Neural cell (in vitro differentiated cells): ENCODE measurements around the gene PUS10. TPM values are rescaled to one million over a fixed set of nuclear protein-coding genes. Genes with fewer than 3 reads are reported as not detected.

Source experiments
- H2AFZ ChIP-seq: fragments of 200-600, 300-800 bp; sonication (generic), shearing (Covaris generic); 2 replicates; pipeline ENCODE4 v1.6.0; 2014; ENCODE audit warnings: low read depth, mild to moderate bottlenecking, antibody characterized with exemption, low read length, moderate library complexity
- H3F3A ChIP-seq: fragments of 200-600 bp; shearing (Covaris generic); 2 replicates; pipeline ENCODE4 v1.6.1; 2016; ENCODE audit warnings: mild to moderate bottlenecking, moderate library complexity, mixed read lengths, antibody characterized with exemption, low read length; ENCODE audit not compliant: insufficient read depth, poor library complexity, severe bottlenecking
- H3K27ac ChIP-seq: fragments of 200-600, 300-800 bp; sonication (generic), shearing (Covaris generic); 2 replicates; pipeline ENCODE4 v1.5.1; 2014; ENCODE audit warnings: mild to moderate bottlenecking, low read length, moderate library complexity
- H3K27me3 ChIP-seq: fragments of 300-800, 200-600 bp; sonication (generic), shearing (Covaris generic); 2 replicates; pipeline ENCODE4 v1.6.0; 2014; ENCODE audit warnings: mild to moderate bottlenecking, low read depth, low read length, moderate library complexity; ENCODE audit not compliant: insufficient read depth
- H3K36me3 ChIP-seq: fragments of 300-800, 200-600 bp; sonication (generic), shearing (Covaris generic); 2 replicates; pipeline ENCODE4 v1.5.1; 2014; ENCODE audit warnings: mild to moderate bottlenecking, antibody characterized with exemption, low read length, moderate library complexity; ENCODE audit not compliant: insufficient read depth
- H3K4me2 ChIP-seq: fragments of 300-800, 200-600 bp; sonication (generic), shearing (Covaris generic); 2 replicates; pipeline ENCODE4 v1.6.0; 2014; ENCODE audit warnings: mild to moderate bottlenecking, low read length
- H3K4me3 ChIP-seq: fragments of 300-800, 200-600 bp; sonication (generic), shearing (Covaris generic); 2 replicates; pipeline ENCODE4 v1.5.1; 2014; ENCODE audit warnings: mild to moderate bottlenecking, low read length, moderate library complexity
- H3K79me2 ChIP-seq: fragments of 200-600 bp; shearing (Covaris generic); replicated peaks from 2 replicates; pipeline ENCODE4 v1.6.0; 2014; ENCODE audit warnings: mild to moderate bottlenecking, low read length, moderate library complexity; ENCODE audit not compliant: insufficient read depth
- H3K9ac ChIP-seq: fragments of 300-800, 200-600 bp; sonication (generic), shearing (Covaris generic); 2 replicates; pipeline ENCODE4 v1.6.1; 2016; ENCODE audit warnings: mild to moderate bottlenecking, low read length, mixed read lengths
- H3K9me2 ChIP-seq: fragments of 200-600 bp; shearing (Covaris generic); 2 replicates; pipeline ENCODE4 v1.6.1; 2016; ENCODE audit warnings: mild to moderate bottlenecking, low read length, mixed read lengths; ENCODE audit not compliant: insufficient read depth
- H3K9me3 ChIP-seq: fragments of 200-600, 300-800 bp; sonication (generic), shearing (Covaris generic); 2 replicates; pipeline ENCODE4 v1.6.1; 2016; ENCODE audit warnings: mild to moderate bottlenecking, mixed run types, low read length, moderate library complexity, mixed read lengths
- H4K20me1 ChIP-seq: fragments of 200-600 bp; shearing (Covaris generic); 2 replicates; pipeline ENCODE4 v1.6.1; 2016; ENCODE audit warnings: mild to moderate bottlenecking, mixed run types; ENCODE audit not compliant: insufficient read depth
- CTCF ChIP-seq: fragments of 450-650 bp; IDR thresholded peaks from 2 replicates; pipeline ENCODE4 v1.5.1; 2014; ENCODE audit warnings: antibody characterized with exemption, mild to moderate bottlenecking, moderate library complexity; ENCODE audit not compliant: poor library complexity, severe bottlenecking
- EP300 ChIP-seq: fragments of 450-650 bp; conservative IDR thresholded peaks from 2 replicates; pipeline ENCODE4 v1.6.1; 2014; ENCODE audit warnings: antibody characterized with exemption, mild to moderate bottlenecking, moderate library complexity; ENCODE audit not compliant: poor library complexity, severe bottlenecking
- EZH2 ChIP-seq: fragments of 200-600, 300-800 bp; shearing (Covaris generic), sonication (generic); IDR thresholded peaks from 2 replicates; pipeline ENCODE4 v1.6.1; 2014; ENCODE audit warnings: antibody characterized with exemption, low read length, borderline replicate concordance, mild to moderate bottlenecking; ENCODE audit not compliant: insufficient read depth, poor library complexity, severe bottlenecking
- MXI1 ChIP-seq: fragments of 450-650 bp; conservative IDR thresholded peaks from 2 replicates; pipeline ENCODE4 v1.6.1; 2014; ENCODE audit warnings: antibody characterized with exemption, mild to moderate bottlenecking; ENCODE audit not compliant: poor library complexity, severe bottlenecking
- POLR2AphosphoS5 ChIP-seq: IDR thresholded peaks from 2 replicates; pipeline ENCODE4 v1.6.1; 2012
- RAD21 ChIP-seq: fragments of 450-650 bp; conservative IDR thresholded peaks from 2 replicates; pipeline ENCODE4 v1.6.1; 2014; ENCODE audit warnings: antibody characterized with exemption, mild to moderate bottlenecking, moderate library complexity
- REST ChIP-seq: IDR thresholded peaks from 2 replicates; pipeline ENCODE4 v1.6.1; 2012; ENCODE audit warnings: borderline replicate concordance
- SMC3 ChIP-seq: fragments of 450-650 bp; conservative IDR thresholded peaks from 2 replicates; pipeline ENCODE4 v1.6.1; 2014; ENCODE audit warnings: antibody characterized with exemption, mild to moderate bottlenecking, moderate library complexity; ENCODE audit not compliant: poor library complexity
- TAF1 ChIP-seq: IDR thresholded peaks from 2 replicates; pipeline ENCODE4 v1.6.1; 2012; ENCODE audit warnings: low read depth
- polyA plus RNA-seq: library from polyadenylated mRNA; depleted of rRNA; stranded (reverse); fragments of >200 nt; gene quantifications from 2 replicates; pipeline ENCODE4 v1.2.3, GENCODE V29; 2014

The PUS10 gene
- polyA plus RNA-seq, 1 donor from 2014 or later = 3.5 TPM

- Histone ChIP-seq H3K36me3 (no peaks in the 10 kb centered on the region), H3F3A (no peaks in the 10 kb centered on the region), H3K4me2 (no peak overlapping the region), H3K9me3 (no peaks in the 10 kb centered on the region), H3K27ac (no peak overlapping the region), H3K4me3 (no peak overlapping the region), H3K79me2 (no peaks in the 10 kb centered on the region), H3K27me3 (no peaks in the 10 kb centered on the region), H2AFZ (no peak overlapping the region), H3K9me2 (no peaks in the 10 kb centered on the region), H3K9ac (no peak overlapping the region), H4K20me1 (no peaks in the 10 kb centered on the region)
- TF ChIP-seq EZH2 (no peak), RAD21 (no peak), EP300 (no peak), TAF1 (no peak), SMC3 (no peak), CTCF (no peak), POLR2AphosphoS5 (no peak), MXI1 (no peak), REST (no peak)
Measured at GRCh38 chr2:60907329-60907728, 110.7 kb downstream of the PUS10 start.

- no peaks in the 10 kb centered on the region for H4K20me1 ChIP-seq
- H3K4me3 ChIP-seq = no peak overlapping the region
Measured at GRCh38 chr2:60906395-60906794, 111.7 kb downstream of the PUS10 start.

More at GRCh38 chr2:60906395-60906794, 111.7 kb downstream of the PUS10 start:
- Histone ChIP-seq H3K4me2 (no peak overlapping the region), H3K9me3 (no peaks in the 10 kb centered on the region), H3K27me3 (no peaks in the 10 kb centered on the region), H2AFZ (no peak overlapping the region), H3K36me3 (no peaks in the 10 kb centered on the region), H3K27ac (no peak overlapping the region), H3K9me2 (no peaks in the 10 kb centered on the region), H3F3A (no peaks in the 10 kb centered on the region), H3K9ac (no peak overlapping the region), H3K79me2 (no peaks in the 10 kb centered on the region)
- no peak for TF ChIP-seq CTCF
- TF ChIP-seq EP300 = no peak
- no peak for TF ChIP-seq MXI1
- no peak for TF ChIP-seq TAF1
- TF ChIP-seq REST = no peak
- TF ChIP-seq SMC3 = no peak
- TF ChIP-seq RAD21 = no peak
- TF ChIP-seq POLR2AphosphoS5 = no peak
- TF ChIP-seq EZH2 = no peak
